GM12878 (cell line): ENCODE results near the gene ERCC5. TPM values are rescaled to one million over a fixed set of nuclear protein-coding genes. Genes with fewer than 3 reads are reported as not detected.

Experiments used
- ATAC-seq: fragments of 200-7000 bp; cut with Tn5 transposase; 3 replicates; pipeline ENCODE4 v1.9.1; 2020; ENCODE audit warnings: mild to moderate bottlenecking, moderate library complexity
- BruUV-seq: library from RNA; stranded (reverse); fragments of 400-500 nt; replicated peaks from 2 replicates; lab custom pipeline; 2021; lab: Mats Ljungman, UMichigan
- CTCF ChIA-PET: fragments of 300-600 bp; sonication (Branson Sonifier 250); formaldehyde crosslinking; extraction: SDS; loops from one replicate; lab custom pipeline; 2021; ENCODE audit warnings: inconsistent platforms; lab: Yijun Ruan, JAX
- POLR2A ChIA-PET: fragments of 350-600 bp; formaldehyde crosslinking; extraction: SDS; loops from one replicate; lab custom pipeline; 2021; ENCODE audit warnings: inconsistent platforms; lab: Charles Lee
- RAD21 ChIA-PET: fragments of 300-600 bp; sonication (Branson Sonifier 250); formaldehyde crosslinking; loops from one replicate; lab custom pipeline; 2023; ENCODE audit warnings: antibody characterized with exemption; ENCODE audit not compliant: unreplicated experiment; lab: Charles Lee
- SMC1A ChIA-PET: fragments of 300-600 bp; sonication (Branson Sonifier 250); formaldehyde crosslinking; loops from one replicate; lab custom pipeline; 2023; ENCODE audit not compliant: unreplicated experiment, uncharacterized antibody; lab: Charles Lee
- DNase-seq: peaks from one replicate; pipeline ENCODE4 v3.0.0-alpha.2; 2011; ENCODE audit warnings: low read depth, low spot score
- FAIRE-seq: peaks from 3 replicates; lab custom pipeline; 2011; peaks lifted over from hg19 to GRCh38; lab: Jason Lieb, UNC
- H2AFZ ChIP-seq: 2 replicates; pipeline ENCODE4 v1.6.0; 2011; ENCODE audit warnings: low read depth, low read length, control low read depth; ENCODE audit not compliant: control insufficient read depth
- H3K27ac ChIP-seq: 2 replicates; pipeline ENCODE4 v1.5.1; 2011; ENCODE audit warnings: control low read depth; ENCODE audit not compliant: control insufficient read depth, insufficient read depth
- H3K27me3 ChIP-seq, 2 experiments: replicated peaks in 1 of 2; 2 replicates each; pipeline versions ENCODE4 v1.6.0 to v1.6.1; 2011; ENCODE audit warnings: low read length in 1 of 2; ENCODE audit not compliant: control insufficient read depth in 2 of 2, insufficient read depth in 2 of 2
- H3K36me3 ChIP-seq, 2 experiments: 2 replicates each; pipeline ENCODE4 v1.5.1; 2011; ENCODE audit warnings: low read length in 1 of 2; ENCODE audit not compliant: control insufficient read depth in 2 of 2, insufficient read depth in 2 of 2
- H3K4me1 ChIP-seq: 2 replicates; pipeline ENCODE4 v1.6.1; 2011; ENCODE audit warnings: mild to moderate bottlenecking, low read length, moderate library complexity, mixed read lengths; ENCODE audit not compliant: control insufficient read depth, insufficient read depth
- H3K4me2 ChIP-seq: 2 replicates; pipeline ENCODE4 v1.6.0; 2011; ENCODE audit warnings: control low read depth; ENCODE audit not compliant: control insufficient read depth, insufficient read depth
- H3K4me3 ChIP-seq: fragments of 200-600 bp; sonication (generic); 2 replicates; pipeline ENCODE4 v1.5.1; 2016
- H3K79me2 ChIP-seq: 2 replicates; pipeline ENCODE4 v1.6.0; 2011; ENCODE audit warnings: low read length; ENCODE audit not compliant: control insufficient read depth, insufficient read depth
- H3K9ac ChIP-seq: 2 replicates; pipeline ENCODE4 v1.8.0; 2011; ENCODE audit warnings: low read length, control low read depth, mixed read lengths; ENCODE audit not compliant: control insufficient read depth, insufficient read depth
- H3K9me3 ChIP-seq: replicated peaks from 3 replicates; pipeline ENCODE4 v1.5.1; 2011; ENCODE audit warnings: mild to moderate bottlenecking, low read length; ENCODE audit not compliant: control insufficient read depth, insufficient read depth
- H4K20me1 ChIP-seq: 2 replicates; pipeline ENCODE4 v1.6.0; 2011; ENCODE audit not compliant: control insufficient read depth, insufficient read depth
- CHD1 ChIP-seq: IDR thresholded peaks from 2 replicates; pipeline ENCODE4 v1.6.1; 2012; ENCODE audit warnings: low read depth, low read length, improper control_type of control experiment
- CREM ChIP-seq: IDR thresholded peaks from 2 replicates; pipeline ENCODE4 v1.6.1; 2014; ENCODE audit warnings: antibody characterized with exemption, low read depth
- ETV6 ChIP-seq, 2 experiments: fragments of 450-650 bp in 1 of 2; IDR thresholded peaks in 1 of 2; conservative IDR thresholded peaks in 1 of 2; 2 replicates each; pipeline ENCODE4 v1.6.1; 2014; ENCODE audit warnings: antibody characterized with exemption in 1 of 2, borderline replicate concordance in 1 of 2, low read depth in 1 of 2, mild to moderate bottlenecking in 1 of 2, moderate library complexity in 1 of 2
- LARP7 ChIP-seq: fragments of 450-650 bp; IDR thresholded peaks from 2 replicates; pipeline ENCODE4 v1.6.1; 2017; ENCODE audit warnings: mild to moderate bottlenecking
- PBX3 ChIP-seq: IDR thresholded peaks from 2 replicates; pipeline ENCODE4 v1.6.1; 2011; ENCODE audit warnings: mild to moderate bottlenecking, low read depth, low read length, moderate library complexity; ENCODE audit not compliant: insufficient replicate concordance
- RAD21 ChIP-seq: IDR thresholded peaks from 2 replicates; pipeline ENCODE4 v1.6.1; 2011; ENCODE audit warnings: mild to moderate bottlenecking, low read depth, low read length, moderate library complexity; ENCODE audit not compliant: insufficient read depth
- RUNX3 ChIP-seq: IDR thresholded peaks from 2 replicates; pipeline ENCODE4 v1.6.1; 2012; ENCODE audit warnings: low read length, inconsistent platforms
- STAT3 ChIP-seq: IDR thresholded peaks from 2 replicates; pipeline ENCODE4 v1.6.1; 2011; ENCODE audit warnings: low read depth, low read length, improper control_type of control experiment
- WRNIP1 ChIP-seq: IDR thresholded peaks from 2 replicates; pipeline ENCODE4 v1.6.1; 2011; ENCODE audit warnings: low read depth, low read length, improper control_type of control experiment, borderline replicate concordance
- ZNF274 ChIP-seq: IDR thresholded peaks from one replicate; pipeline ENCODE4 v1.8.0; 2011; ENCODE audit not compliant: insufficient read length, insufficient read depth
- WGBS: methylation state at CpG from one replicate; pipeline ENCODE4 v1.1.6; 2016; ENCODE audit warnings: low lambda C conversion rate; ENCODE audit not compliant: insufficient replicate concordance, insufficient coverage; ENCODE audit errors: missing lambda C conversion rate; 5-methylcytosine and 5-hydroxymethylcytosine counted together
- in situ Hi-C: fragments of 300-500 bp; cut with MboI; formaldehyde crosslinking; loops from 9 replicates; pipeline ENCODE4 v1.14.3; 2018; ENCODE audit warnings: mixed read lengths
- intact Hi-C: fragments of 100-400 bp; cut with micrococcal nuclease; formaldehyde crosslinking; loops from one replicate; pipeline ENCODE4 v1.14.2; 2022; ENCODE audit not compliant: unreplicated experiment
- polyA plus RNA-seq, 11 experiments: library from polyadenylated mRNA; depleted of rRNA in 4 of 11; unstranded in 6 of 11; stranded (reverse) in 5 of 11; fragments of >200 nt; fragmentation: Nextera tagmentation in 4 of 11; fragmentation: Illumina TruSeq in 1 of 11; extraction: Ambion mirVana in 4 of 11; extraction: Trizol in 1 of 11; gene quantifications; 1 replicate in 1 of 11; 2 replicates in 10 of 11; pipeline versions ENCODE4 v1.2.1 to v1.2.3, GENCODE V29; 2011 to 2016; ENCODE audit warnings: inconsistent platforms in 2 of 11, missing spikeins in 2 of 11, low read depth in 1 of 11
- total RNA-seq, 4 experiments: library from RNA; depleted of rRNA in 3 of 4; stranded (reverse); fragments of >200 nt in 3 of 4; fragmentation: Illumina TruSeq in 1 of 4; extraction: Trizol in 1 of 4; gene quantifications; 2 replicates each; pipeline versions ENCODE4 v1.2.1 to v1.2.3, GENCODE V29; 2013 to 2021

The ERCC5 gene
- total and polyA plus RNA-seq, 10 of the 15 experiments (the other 5 are each of a cell fraction or from before 2014, with no cell fraction given), result 11.7 to 59.2 (median 41.6) TPM

GRCh38 chr13:102863590-102863989 lies 17.8 kb downstream of the ERCC5 start (continued):
- TF ChIP-seq CREM (no peak), LARP7 (no peak), ETV6 (conservative IDR thresholded peaks at IDR 0.05 in 1 of 2, IDR thresholded peaks at IDR 0.05 in 1 of 2; ENCODE audit: borderline replicate concordance in 1 of 2, low read depth in 1 of 2) (no peak), PBX3 (no peak), ZNF274 (no peak), RUNX3 (no peak)

DNA sequence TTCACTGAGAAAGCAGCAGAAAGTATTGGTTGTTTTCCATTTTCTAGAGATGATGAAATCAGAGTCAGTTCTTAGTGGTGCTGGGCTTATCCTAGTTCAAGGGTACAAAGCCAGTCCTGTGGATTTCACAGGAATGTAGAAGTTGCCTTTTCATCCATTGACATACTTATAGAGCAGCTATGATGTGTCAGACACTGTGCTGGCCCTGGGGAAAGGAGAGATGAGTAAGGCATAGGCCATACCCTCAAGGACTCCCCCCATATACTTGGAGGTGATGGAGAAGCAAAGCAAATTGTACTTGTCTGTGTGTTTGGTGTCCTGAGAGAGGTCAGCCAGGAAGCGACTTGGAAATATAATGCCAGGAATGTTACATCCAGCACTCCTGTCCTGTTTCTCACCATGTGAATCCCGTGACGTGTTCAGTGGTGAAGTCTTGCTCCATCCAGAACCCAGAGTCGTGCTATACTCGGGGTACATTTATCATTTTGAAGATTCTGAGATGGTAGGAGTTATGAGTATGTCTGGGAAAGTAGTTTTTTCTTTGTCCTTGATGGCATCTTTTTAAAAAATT lies 22.6 kb downstream of the ERCC5 start:
- DNase-seq, result no peak
- no TSS peak for BruUV-seq
- Histone ChIP-seq H4K20me1 (no peaks in the 10 kb centered on the region), H3K79me2 (no peaks in the 10 kb centered on the region; the same call in 1 of the 2 replicates), H3K27ac (no peak overlapping the region), H3K4me1 (no peaks in the 10 kb centered on the region), H3K9ac (no peak overlapping the region), H3K4me3 (no peak overlapping the region), H2AFZ (no peak overlapping the region), H3K36me3 (peaks cover 11 to 40% of the 10 kb centered on the region in 2 experiments), H3K9me3 (no peaks in the 10 kb centered on the region), H3K4me2 (no peak overlapping the region), H3K27me3 (no peaks in the 10 kb centered on the region)
- in situ Hi-C loops, result no loop called here
- intact Hi-C loops, result no loop called here
- TF ChIP-seq RAD21 (no peak), STAT3 (no peak), CHD1 (no peak), WRNIP1 (no peak)
- ChIA-PET RAD21 (no interaction called here), SMC1A (no interaction called here), CTCF (no interaction called here), POLR2A (no interaction called here)
- ATAC-seq, result no peak
- FAIRE-seq, result no peak
- WGBS, result 94% methylated on average over 5 of the region's 5 CpGs
